H9 (cell line): Measurements from ENCODE around the gene MYO1E. TPM values are rescaled to one million over a fixed set of nuclear protein-coding genes. Genes with fewer than 3 reads are reported as not detected.

Experiments
- DNase-seq: peaks from one replicate; pipeline ENCODE4 v3.0.0-alpha.2; 2017
- H2AFZ ChIP-seq: one replicate; pipeline ENCODE4 v1.6.1; 2013; ENCODE audit warnings: mild to moderate bottlenecking, low read length, control low read depth, moderate library complexity
- H2AK5ac ChIP-seq: 2 replicates; pipeline ENCODE4 v1.6.1; 2013; ENCODE audit warnings: low read length, control low read depth, mixed read lengths; ENCODE audit not compliant: insufficient read length
- H2BK120ac ChIP-seq: one replicate; pipeline ENCODE4 v1.6.1; 2013; ENCODE audit warnings: low read depth, mild to moderate bottlenecking, low read length, control low read depth, inconsistent platforms; ENCODE audit not compliant: poor library complexity, severe bottlenecking
- H2BK12ac ChIP-seq: 2 replicates; pipeline ENCODE4 v1.6.1; 2013; ENCODE audit warnings: low read length, control low read depth, mixed read lengths, low read depth; ENCODE audit not compliant: insufficient read length
- H2BK15ac ChIP-seq: 2 replicates; pipeline ENCODE4 v1.6.1; 2013; ENCODE audit warnings: low read depth, low read length, control low read depth
- H2BK20ac ChIP-seq: one replicate; pipeline ENCODE4 v1.6.1; 2013; ENCODE audit warnings: low read depth, mild to moderate bottlenecking, low read length, control low read depth, inconsistent platforms; ENCODE audit not compliant: poor library complexity, severe bottlenecking
- H2BK5ac ChIP-seq: 2 replicates; pipeline ENCODE4 v1.6.1; 2013; ENCODE audit warnings: low read length, control low read depth, mixed read lengths; ENCODE audit not compliant: insufficient read length
- H3K14ac ChIP-seq: 2 replicates; pipeline ENCODE4 v1.6.1; 2013; ENCODE audit warnings: low read length, control low read depth; ENCODE audit not compliant: insufficient read depth
- H3K18ac ChIP-seq: 2 replicates; pipeline ENCODE4 v1.6.1; 2013; ENCODE audit warnings: low read depth, mild to moderate bottlenecking, mixed read lengths, low read length, control low read depth; ENCODE audit not compliant: insufficient read length
- H3K23ac ChIP-seq: 2 replicates; pipeline ENCODE4 v1.6.1; 2013; ENCODE audit warnings: low read length, control low read depth, mixed read lengths, low read depth; ENCODE audit not compliant: insufficient read length
- H3K23me2 ChIP-seq: 2 replicates; pipeline ENCODE4 v1.6.1; 2013; ENCODE audit warnings: low read depth, mild to moderate bottlenecking, mixed read lengths, low read length, control low read depth; ENCODE audit not compliant: insufficient read length, poor library complexity, severe bottlenecking
- H3K27ac ChIP-seq: 2 replicates; pipeline ENCODE4 v1.5.1; 2013; ENCODE audit warnings: low read length, control low read depth, mixed read lengths, low read depth; ENCODE audit not compliant: insufficient read length
- H3K27me3 ChIP-seq: 2 replicates; pipeline ENCODE4 v1.6.1; 2013; ENCODE audit warnings: low read length, control low read depth, inconsistent platforms; ENCODE audit not compliant: insufficient read depth
- H3K4ac ChIP-seq: 2 replicates; pipeline ENCODE4 v1.6.1; 2013; ENCODE audit warnings: low read depth, mild to moderate bottlenecking, control low read depth, inconsistent platforms, low read length, moderate library complexity
- H3K4me1 ChIP-seq: 2 replicates; pipeline ENCODE4 v1.6.1; 2013; ENCODE audit warnings: low read length, control low read depth, inconsistent platforms; ENCODE audit not compliant: insufficient read depth
- H3K4me2 ChIP-seq: 2 replicates; pipeline ENCODE4 v1.6.1; 2013; ENCODE audit warnings: low read length, control low read depth, mixed read lengths; ENCODE audit not compliant: insufficient read length, insufficient read depth
- H3K56ac ChIP-seq: 2 replicates; pipeline ENCODE4 v1.6.1; 2013; ENCODE audit warnings: low read depth, mild to moderate bottlenecking, mixed read lengths, low read length, control low read depth; ENCODE audit not compliant: insufficient read length
- H3K79me1 ChIP-seq: 2 replicates; pipeline ENCODE4 v1.6.1; 2013; ENCODE audit warnings: low read depth, mild to moderate bottlenecking, moderate library complexity, low read length, control low read depth, inconsistent platforms; ENCODE audit not compliant: insufficient read depth, poor library complexity, severe bottlenecking
- H3K79me2 ChIP-seq: 2 replicates; pipeline ENCODE4 v1.6.1; 2013; ENCODE audit warnings: low read length, control low read depth, inconsistent platforms; ENCODE audit not compliant: insufficient read depth
- H3K9ac ChIP-seq: 2 replicates; pipeline ENCODE4 v1.6.1; 2013; ENCODE audit warnings: low read length, control low read depth, mixed read lengths; ENCODE audit not compliant: insufficient read length; ENCODE audit errors: extremely low read depth
- H3K9me3 ChIP-seq: one replicate; pipeline ENCODE4 v1.6.1; 2013; ENCODE audit warnings: low read depth, low read length, inconsistent platforms; ENCODE audit not compliant: control insufficient read depth
- H3T11ph ChIP-seq: one replicate; pipeline ENCODE4 v1.6.1; 2013; ENCODE audit warnings: mild to moderate bottlenecking, low read length, control low read depth, inconsistent platforms
- H4K20me1 ChIP-seq: one replicate; pipeline ENCODE4 v1.6.1; 2013; ENCODE audit not compliant: control insufficient read depth, insufficient read length, insufficient read depth
- H4K5ac ChIP-seq: 2 replicates; pipeline ENCODE4 v1.6.1; 2013; ENCODE audit warnings: low read depth, mild to moderate bottlenecking, mixed read lengths, low read length, control low read depth; ENCODE audit not compliant: insufficient read length
- H4K8ac ChIP-seq: replicated peaks from 2 replicates; pipeline ENCODE4 v1.6.1; 2013; ENCODE audit warnings: low read length, control low read depth, mixed read lengths, low read depth; ENCODE audit not compliant: insufficient read length
- H4K91ac ChIP-seq: 2 replicates; pipeline ENCODE4 v1.6.1; 2013; ENCODE audit warnings: low read depth, mild to moderate bottlenecking, moderate library complexity, mixed read lengths, low read length, control low read depth; ENCODE audit not compliant: insufficient read length
- H3K27ac Mint-ChIP-seq, 3 experiments: 2 replicates in 2 of 3; 3 replicates in 1 of 3; pipeline ENCODE4 v1.8.0; 2020 to 2021; ENCODE audit warnings: mixed read lengths in 3 of 3, mild to moderate bottlenecking in 1 of 3, moderate library complexity in 1 of 3
- H3K27me3 Mint-ChIP-seq: 2 replicates; pipeline ENCODE4 v1.8.0; 2021; ENCODE audit warnings: low read depth, mild to moderate bottlenecking, moderate library complexity, mixed read lengths
- H3K36me3 Mint-ChIP-seq, 3 experiments: 2 replicates in 2 of 3; 3 replicates in 1 of 3; pipeline ENCODE4 v1.8.0; 2020 to 2021; ENCODE audit warnings: low read depth in 3 of 3, mixed read lengths in 3 of 3; ENCODE audit not compliant: insufficient read depth in 1 of 3
- H3K4me1 Mint-ChIP-seq, 2 experiments: 2 replicates each; pipeline ENCODE4 v1.8.0; 2020; ENCODE audit warnings: mixed read lengths in 2 of 2
- H3K4me3 Mint-ChIP-seq, 2 experiments: 2 replicates in 1 of 2; 3 replicates in 1 of 2; pipeline ENCODE4 v1.8.0; 2020 to 2021; ENCODE audit warnings: mild to moderate bottlenecking in 2 of 2, mixed read lengths in 2 of 2, moderate library complexity in 1 of 2
- H3K9me3 Mint-ChIP-seq, 2 experiments: 2 replicates in 1 of 2; 3 replicates in 1 of 2; pipeline ENCODE4 v1.8.0; 2020; ENCODE audit warnings: mild to moderate bottlenecking in 2 of 2, mixed read lengths in 2 of 2, moderate library complexity in 1 of 2
- CTCF ChIP-seq: fragments of 200-600 bp; sonication (generic); conservative IDR thresholded peaks from 3 replicates; pipeline ENCODE4 v1.8.0; 2021; ENCODE audit warnings: antibody characterized with exemption, mild to moderate bottlenecking
- WGBS: extraction: QIAGEN DNeasy Blood & Tissue Kit; methylation state at CpG from one replicate; pipeline ENCODE4 v1.1.7; 2013; ENCODE audit warnings: missing lambda C conversion rate, low lambda C conversion rate, mixed read lengths; ENCODE audit not compliant: insufficient read length; ENCODE audit errors: extremely low coverage; 5-methylcytosine and 5-hydroxymethylcytosine counted together
- total RNA-seq: library from RNA; stranded (reverse); gene quantifications from 2 replicates; pipeline ENCODE4 v1.2.1, GENCODE V29; 2021

The MYO1E gene
- total RNA-seq, 1 experiment from 2014 or later = 235 TPM

GRCh38 chr15:59376733-59377132 lies 4.1 kb upstream of the MYO1E start:
- DNase-seq = no peak
- H3K27me3 Mint-ChIP-seq = no peaks in the 10 kb centered on the region; the same call in 1 of the 2 replicates
- H3K27ac Mint-ChIP-seq = no peak overlapping the region; a peak in 1 of 7 replicates
- no peaks in the 10 kb centered on the region for H3K9me3 ChIP-seq
- no peak overlapping the region for H3K56ac ChIP-seq
- peaks cover 5% of the 10 kb centered on the region for H3K23me2 ChIP-seq
- no peak overlapping the region for H4K8ac ChIP-seq
- no peaks in the 10 kb centered on the region for H3K27me3 ChIP-seq
- no peak overlapping the region for H2BK20ac ChIP-seq
- no peak overlapping the region for H3K4ac ChIP-seq
- no peak overlapping the region for H2BK120ac ChIP-seq
- no peaks in the 10 kb centered on the region for H3K9me3 Mint-ChIP-seq
- H4K5ac ChIP-seq = no peak overlapping the region
- peaks cover 0 to 7% (median 0%) of the 10 kb centered on the region in 3 experiments; a peak in 1 of 7 replicates for H3K36me3 Mint-ChIP-seq
- no peak overlapping the region for H2AK5ac ChIP-seq
- no peak overlapping the region for H3K4me3 Mint-ChIP-seq
- H3K18ac ChIP-seq = no peak overlapping the region
- H2BK5ac ChIP-seq = no peak overlapping the region
- no CpG with 5 or more reads among the region's 2 CpGs for WGBS
- H3K9ac ChIP-seq = no peak overlapping the region
- peaks cover 7 to 10% of the 10 kb centered on the region in 2 experiments for H3K4me1 Mint-ChIP-seq
- H4K91ac ChIP-seq = no peak overlapping the region
- no peak overlapping the region for H2BK15ac ChIP-seq
- H3K4me2 ChIP-seq = no peak overlapping the region
- H3K23ac ChIP-seq = no peak overlapping the region
- no peak for TF ChIP-seq CTCF
- no peaks in the 10 kb centered on the region for H4K20me1 ChIP-seq
- H3K79me2 ChIP-seq = no peaks in the 10 kb centered on the region
- H3K79me1 ChIP-seq = no peaks in the 10 kb centered on the region
- no peak overlapping the region for H3K14ac ChIP-seq
- no peak overlapping the region for H3K27ac ChIP-seq
- no peak overlapping the region for H3T11ph ChIP-seq
- H3K4me1 ChIP-seq = no peaks in the 10 kb centered on the region
- H2AFZ ChIP-seq = no peak overlapping the region
- no peak overlapping the region for H2BK12ac ChIP-seq
